ENCODE data around the gene KIF2A.
"Not testable (repeated sequence)": the region's sequence is repeated elsewhere in the genome, so short reads cannot be mapped to it uniquely, and the experiment has no call there.

KIF2A gene

DNA sequence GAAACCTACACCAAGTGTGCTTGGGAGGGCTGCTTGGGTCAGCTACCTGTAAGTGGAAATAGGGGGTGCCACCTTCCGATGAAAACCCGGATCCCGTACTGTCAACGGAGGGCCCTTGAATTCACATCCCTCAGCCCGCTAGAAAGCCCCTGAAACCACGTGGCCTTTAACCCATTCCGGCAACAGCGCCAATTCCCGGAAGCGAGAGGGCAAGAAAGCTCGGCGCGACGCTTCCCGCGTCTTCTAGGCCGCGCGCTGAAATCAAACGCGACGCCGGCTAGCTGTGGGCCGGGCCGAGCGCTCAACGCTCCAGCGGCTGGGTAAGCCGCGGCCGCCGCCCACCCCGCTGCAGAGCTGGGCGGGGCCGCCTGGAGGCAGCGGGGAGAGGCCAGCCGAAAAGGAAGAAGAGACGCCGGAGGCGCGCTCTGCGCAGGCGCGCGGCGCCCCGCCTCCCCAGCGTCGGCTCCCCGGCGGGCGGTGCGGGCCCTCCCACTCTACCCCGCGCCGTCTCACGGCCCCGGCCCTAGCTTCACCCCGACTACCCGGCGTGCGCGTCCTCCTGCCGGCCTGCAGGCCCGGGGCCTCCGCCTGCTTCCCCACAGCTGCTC lies at the start of gene KIF2A:
Gene KIF2A, plus strand, starts transcription at position 492 of the 608 bp plus-strand sequence. CDS start 267 bp downstream, outside the sequence.
- peak; percentile 92 for DNase-seq

DNA sequence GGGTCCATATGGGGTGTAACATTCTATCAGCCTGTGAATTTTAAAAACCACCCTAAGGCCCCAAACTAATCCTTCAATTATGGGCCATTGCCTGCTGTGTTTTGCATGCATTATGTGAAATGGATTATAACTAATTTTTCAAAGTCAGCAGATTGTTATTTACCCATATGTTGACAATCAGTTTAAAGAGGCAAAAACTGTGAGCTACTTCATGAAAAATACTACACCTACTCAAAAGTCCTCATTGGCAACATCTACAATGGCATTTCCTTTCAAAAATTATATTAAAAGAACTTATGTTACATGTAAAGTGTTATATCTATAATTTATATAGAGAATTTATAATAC lies 49.0 kb upstream of the KIF2A start:
- no peak for DNase-seq

DNA sequence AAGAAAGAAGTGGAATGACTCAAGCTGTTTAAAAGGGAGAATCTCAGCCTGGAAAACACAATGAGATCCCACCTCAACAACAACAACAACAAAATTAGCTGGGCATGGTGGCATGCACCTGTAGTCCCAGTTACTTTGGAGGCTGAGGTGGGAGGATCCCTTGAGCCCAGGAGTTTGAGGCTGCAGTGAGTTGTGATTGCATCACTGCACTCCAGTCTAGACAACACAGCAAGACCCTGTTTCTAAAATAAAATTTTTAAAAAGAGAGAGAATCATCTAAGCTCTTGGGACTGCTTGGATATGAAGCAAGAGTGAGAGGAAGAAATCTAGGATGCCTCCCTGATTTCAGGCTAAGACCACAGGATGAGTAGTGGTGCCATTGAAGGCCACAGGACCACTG lies 47.4 kb upstream of the KIF2A start:
- DNase-seq, result no peak

DNA sequence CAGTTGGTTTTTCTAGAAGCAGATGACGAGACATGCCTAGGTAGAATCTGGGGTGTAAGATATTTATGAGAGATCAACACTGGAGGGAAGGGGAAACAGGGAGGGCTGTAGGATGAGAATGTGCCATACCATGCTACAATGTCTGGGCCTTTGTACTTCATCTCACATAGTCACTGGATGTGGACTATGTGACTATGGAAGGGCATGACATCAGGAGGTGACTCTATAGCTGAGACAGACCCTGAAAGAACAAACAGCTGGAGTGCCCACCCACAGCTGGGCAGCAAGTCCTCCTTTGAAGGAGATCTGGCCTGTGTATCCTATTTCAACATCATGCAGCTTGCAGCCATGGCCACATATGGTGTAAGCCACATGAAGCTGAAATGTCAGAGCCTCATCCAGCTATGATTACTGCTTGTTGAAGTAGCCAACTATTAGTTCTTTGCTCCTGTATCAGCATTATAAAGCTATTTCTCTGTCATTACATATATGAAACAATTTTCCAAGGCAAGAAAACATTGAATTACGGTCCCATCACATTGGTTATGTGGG lies 46.2 kb upstream of the KIF2A start:
- no peak for DNase-seq

DNA sequence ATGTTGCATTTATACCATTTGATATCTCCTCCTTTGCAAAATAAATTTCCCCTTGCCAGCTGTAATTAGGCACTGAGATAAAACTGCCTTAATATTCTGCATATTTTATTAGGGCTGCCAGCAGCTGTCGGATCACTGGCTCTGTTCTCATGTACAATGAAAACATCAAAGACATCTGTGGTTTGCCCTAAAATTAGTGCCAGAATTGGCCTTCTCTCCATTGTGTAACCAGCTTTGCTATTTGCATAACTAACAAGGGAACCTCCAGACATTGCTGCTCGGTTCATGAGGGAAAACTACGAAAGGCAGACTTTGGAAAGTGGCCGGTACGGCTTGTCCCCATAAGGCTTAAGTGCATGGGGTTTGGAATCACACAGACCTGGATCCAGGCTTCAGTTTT lies 45.5 kb upstream of the KIF2A start:
- no peak for DNase-seq

DNA sequence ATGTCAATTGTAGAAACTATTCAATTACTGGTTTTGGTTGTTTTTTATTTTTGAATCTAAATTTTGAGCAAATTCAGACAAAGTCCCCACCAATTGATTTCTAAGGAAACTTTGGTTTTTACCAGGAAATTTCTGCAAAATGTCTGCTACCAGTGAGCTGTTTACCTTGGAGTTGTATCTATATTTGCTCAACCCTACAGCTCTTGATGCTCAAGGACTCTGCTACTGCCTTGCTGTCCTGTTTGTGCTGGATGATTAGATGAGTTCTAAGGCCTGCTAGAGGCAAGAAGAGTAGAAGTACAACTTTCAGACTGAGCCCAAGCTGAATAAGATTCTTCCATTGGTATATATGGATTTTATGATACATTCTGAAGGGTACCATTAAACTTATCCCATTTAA lies 42.6 kb upstream of the KIF2A start:
- DNase-seq, result no peak

DNA sequence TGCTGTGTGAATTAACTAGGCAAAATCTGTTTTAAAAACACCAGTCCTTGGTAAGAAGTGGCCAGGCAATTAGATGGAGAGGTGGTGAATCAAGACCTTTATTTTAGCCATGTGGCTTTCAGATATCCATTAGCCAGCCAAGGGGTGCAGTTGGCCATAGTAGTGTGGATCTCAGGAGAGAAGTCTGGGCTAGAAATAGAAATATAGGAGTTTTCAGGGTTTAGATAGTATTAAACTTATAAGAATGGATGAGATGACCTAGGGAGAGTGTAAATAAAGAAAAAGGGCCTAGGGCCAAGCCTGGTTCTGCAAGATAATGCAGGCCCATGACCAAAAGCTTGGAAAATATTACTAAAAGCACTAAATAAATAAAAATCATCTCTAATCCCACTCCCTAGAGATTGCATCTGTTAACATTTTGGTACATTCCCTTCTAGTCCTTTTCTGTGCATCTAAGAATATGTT lies 40.3 kb upstream of the KIF2A start:
- no peak for DNase-seq

DNA sequence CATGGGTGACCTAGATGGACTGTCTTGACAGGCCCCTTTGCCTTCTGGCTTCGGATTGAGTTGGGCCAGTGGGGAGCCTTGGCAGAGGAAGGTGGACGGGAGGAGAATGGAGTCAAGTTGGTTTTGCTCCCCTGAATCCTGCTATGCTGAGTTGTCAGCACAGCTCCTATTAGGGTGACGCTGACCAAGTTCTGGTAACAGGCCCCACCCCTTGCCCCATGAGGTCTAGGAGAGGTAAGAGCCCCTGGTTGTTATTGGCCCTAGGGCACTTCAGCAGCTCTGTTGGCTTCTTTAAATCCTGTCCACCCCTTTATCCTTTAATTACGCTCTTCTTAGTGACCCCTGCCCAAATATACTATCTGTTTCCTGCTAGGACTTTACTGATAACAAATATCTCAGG lies 39.4 kb upstream of the KIF2A start:
- DNase-seq, result no peak

DNA sequence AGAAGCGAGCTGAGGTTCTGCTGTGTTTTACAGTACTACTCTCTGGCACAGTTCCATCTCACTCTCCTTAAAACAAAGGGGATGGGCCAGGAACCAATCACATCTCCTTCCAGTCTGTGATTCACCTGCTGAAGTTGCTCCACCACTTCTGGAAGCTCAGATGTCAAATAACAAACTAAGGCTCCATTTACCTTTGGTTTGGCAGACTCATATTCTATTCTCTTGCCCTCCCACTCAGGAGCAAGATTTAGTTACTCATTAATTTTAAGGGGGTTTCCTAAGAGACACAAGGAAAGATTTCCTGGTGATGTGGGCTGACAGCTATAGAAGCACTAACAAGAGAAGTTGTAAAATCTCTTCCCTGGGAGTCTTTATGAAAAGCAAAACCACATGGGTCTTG lies 37.8 kb upstream of the KIF2A start:
- DNase-seq, result no peak

DNA sequence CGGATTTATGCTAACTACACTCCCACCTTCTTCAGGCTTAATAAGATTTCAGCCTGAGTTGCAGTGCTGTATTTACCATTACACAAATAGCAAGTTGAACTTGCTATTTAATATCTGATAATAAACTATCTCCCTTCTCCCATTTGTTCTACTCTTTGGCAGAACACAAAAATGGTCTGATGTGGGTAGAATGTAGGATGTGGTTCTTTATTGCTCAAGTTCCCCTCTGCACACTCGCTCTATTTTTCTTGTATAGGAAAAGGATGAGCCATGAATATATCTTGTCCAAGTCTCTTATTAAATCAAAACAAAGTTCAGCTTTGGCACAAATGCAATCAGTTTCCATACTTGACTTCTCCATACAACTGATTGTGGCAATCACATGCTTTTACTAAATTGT lies 37.2 kb upstream of the KIF2A start:
- no peak for DNase-seq

DNA sequence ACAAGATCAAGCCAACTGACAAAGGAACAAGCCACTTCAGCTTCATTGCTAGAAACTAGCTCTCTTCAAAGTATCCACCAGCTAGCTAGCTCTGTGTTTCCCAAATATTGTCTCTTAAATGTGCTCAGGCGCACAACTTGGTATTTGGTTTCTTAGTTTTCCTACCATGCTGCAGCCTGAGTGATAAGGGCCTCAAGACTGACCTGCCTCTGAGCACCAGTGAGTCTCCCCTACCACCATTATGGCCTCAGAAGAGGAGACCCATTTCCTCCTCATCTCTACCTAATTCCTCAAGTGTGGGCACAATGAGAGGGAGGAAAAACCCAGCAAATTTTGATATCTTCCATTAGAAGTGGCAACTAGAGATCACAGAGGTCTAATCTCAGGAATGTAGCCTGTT lies 34.6 kb upstream of the KIF2A start:
- no peak for DNase-seq

DNA sequence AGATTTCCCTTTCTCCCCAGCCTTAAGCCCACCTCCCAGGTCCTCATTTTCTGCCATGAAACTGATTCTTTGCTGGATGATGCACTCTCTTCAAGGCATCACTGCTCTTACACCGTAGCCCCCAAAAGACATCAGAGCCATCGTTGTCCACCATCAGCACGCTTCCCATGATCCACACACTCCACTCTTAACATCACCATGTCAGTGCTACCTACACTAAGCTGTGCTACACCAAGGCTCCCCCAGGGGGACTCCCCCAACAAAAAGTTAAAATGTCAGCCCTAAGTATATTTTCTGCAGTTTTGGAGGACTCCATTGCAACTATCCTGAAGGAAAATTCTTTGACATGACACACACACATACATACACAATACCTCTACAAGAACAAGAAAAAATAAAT lies 34.1 kb upstream of the KIF2A start:
- no peak for DNase-seq

DNA sequence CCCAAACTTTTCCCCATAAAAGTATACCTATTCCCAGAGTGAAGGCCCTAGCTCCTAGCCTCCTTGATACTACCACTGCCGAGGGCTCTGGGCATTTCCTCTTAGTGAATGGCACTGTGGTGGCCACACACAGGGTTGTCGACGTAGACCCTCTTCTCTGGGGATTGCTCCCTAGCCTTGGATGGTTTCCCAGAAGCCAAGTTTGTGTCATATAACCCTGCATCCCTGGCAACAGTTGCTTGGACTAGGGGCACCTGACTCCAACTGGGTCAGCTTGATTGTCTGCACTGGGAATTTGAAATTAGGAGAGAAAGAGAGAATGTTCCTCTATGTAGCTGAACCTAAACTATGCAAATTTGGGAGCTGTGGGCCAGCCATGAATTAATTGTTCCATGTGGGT lies 32.3 kb upstream of the KIF2A start:
- DNase-seq, result no peak

DNA sequence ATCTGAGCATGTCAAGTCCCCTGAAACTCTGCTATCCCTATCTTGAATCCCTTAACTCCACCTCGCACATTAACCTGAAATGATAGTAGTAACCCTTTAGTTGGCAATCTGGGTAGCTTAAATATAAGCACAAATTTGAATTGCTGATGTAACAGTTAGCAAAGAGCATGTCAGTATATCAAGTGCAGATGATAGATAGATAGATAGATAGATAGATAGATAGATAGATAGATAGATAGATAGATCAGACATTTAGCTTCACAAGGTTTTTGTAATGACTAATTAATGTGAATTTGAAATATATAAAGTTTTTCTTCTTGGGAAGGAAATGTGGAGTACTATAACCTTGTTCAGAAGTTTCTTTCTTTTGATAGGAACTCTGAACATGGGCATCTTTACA lies 30.4 kb upstream of the KIF2A start:
- DNase-seq, result no peak

DNA sequence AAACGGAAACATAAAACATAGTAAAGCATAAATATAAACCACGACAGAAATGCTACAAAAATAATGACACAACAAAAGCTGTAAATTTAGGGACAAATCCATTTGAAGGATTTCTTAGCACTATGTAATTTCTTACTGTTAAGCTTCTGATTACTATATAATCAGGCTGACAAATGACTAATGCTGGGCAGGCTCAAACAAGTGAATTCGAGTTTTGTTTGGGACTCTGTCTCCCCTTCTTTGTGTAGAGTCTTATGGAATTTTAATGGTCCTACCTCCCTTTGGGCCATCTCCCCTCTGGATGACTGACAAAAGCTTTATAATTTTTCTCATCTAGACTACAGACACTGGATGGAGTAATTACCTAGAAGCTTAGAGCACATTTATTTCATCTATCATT lies 24.6 kb upstream of the KIF2A start:
- DNase-seq, result no peak

DNA sequence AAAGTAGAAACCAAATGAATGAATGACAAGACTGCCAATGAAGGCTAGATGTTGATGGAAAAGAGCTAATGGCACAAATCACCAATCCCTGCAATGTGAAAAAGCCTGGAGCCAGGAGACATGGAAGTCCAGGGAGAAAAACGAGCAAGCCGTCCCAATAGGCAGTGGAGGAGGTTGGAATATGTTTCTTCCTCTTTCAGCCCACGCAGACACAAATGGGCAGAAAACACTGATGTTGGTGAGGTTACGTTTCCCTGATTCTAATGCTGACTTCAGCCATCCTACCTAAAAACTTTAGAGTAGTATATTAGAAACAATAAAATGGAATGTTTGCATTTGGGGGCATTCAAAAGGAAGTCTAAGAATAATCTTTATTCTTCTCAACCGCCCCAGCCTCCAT lies 23.9 kb upstream of the KIF2A start:
- no peak for DNase-seq

DNA sequence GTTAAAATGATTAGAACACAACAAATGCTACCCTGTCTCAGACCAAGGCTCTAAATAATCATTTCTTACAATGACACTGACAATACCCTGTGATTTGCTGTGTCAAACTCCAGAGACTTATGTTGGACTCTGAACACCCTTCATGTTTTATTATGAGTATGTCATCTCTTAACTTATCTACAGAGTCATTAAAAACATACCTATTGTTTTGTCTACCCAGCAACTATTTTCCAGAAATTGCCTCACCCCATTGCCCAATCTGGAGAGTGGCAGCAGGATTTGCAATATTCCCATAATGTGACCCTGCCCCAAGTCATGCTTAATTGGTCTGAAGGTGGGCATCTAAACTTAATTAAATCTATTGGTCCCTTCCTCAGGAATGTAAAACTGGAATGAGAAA lies 23.0 kb upstream of the KIF2A start:
- DNase-seq, result no peak

DNA sequence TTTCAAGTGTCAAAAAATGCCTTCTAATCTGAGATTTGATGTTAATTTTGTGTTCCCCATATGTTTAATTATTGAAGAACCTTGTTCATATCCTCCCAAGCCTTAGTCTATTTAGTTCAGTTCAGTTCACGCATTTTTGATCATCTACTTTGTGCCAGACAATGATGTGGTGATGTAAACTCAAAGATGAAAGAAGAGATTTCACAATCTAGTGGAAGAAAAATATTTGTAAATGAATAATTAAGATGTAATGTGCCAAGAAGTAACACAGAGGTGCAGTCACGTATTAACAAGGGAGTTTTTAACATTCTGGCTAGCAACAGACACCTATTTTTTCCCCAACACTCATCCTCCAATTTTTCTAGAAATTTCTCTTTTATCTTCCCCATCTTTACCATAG lies 22.1 kb upstream of the KIF2A start:
- DNase-seq, result no peak

DNA sequence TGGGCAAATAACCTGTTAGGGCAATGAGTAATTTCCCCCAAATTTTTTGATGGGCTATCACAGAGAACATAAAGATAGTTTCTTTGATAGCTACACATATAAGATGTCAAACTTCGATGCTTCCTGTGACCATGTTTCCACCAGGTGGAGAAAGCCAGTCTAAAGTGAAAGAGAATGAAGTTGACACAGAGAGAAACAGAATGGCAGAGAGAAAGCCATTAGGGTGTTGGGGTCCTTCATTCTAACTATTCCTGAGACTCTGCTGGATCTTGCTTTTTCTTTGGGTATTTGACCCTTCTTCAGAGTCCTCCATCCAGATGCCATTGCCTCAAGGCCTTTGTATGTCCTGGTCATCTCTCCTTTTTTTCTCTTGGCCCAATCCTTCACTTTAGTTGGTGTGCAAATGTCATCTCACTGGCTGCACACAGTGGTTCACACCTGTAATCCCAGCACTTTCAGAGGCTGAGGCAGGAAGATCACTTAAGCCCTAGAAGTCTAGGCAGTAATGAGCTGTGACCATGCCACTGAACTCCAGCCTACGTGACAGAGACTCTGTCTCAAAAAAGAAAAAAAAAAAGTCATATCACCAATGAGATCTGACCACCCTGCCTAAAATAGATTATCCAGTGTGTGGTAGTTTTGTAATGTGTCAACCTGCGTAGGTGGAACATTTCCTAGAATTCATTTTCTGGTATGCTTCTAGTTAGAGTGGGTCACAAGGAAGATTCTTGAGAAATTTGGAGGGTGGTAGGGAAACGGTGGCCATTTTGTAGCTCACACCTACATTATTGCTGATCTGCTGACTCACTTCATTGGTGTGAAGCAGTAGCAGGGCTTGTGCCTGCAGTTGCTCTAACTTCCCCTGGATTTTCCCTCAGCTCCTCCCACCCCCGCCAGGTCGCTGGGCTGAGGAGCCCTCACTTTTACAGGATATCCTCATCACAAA lies 20.8 kb upstream of the KIF2A start:
- no peak for DNase-seq

DNA sequence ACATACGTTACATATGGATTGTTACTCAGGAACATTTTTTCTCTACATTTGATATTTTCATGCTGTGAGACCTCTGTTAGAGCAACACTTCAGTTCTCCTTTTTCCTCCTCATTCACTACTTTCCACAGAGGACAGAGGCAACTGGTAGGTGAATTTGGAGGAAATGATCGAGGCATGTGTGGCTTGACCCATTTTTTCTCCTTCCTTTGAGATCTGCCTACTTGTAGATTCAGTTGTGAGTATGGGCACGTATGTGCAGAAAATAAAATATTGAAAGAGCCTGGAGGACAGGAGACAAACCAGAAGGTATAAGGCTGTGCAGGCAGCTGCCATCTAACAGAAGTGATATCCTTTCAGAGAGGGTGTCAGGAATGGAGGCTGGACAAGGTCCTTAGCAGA lies 19.2 kb upstream of the KIF2A start:
- DNase-seq, result no peak

DNA sequence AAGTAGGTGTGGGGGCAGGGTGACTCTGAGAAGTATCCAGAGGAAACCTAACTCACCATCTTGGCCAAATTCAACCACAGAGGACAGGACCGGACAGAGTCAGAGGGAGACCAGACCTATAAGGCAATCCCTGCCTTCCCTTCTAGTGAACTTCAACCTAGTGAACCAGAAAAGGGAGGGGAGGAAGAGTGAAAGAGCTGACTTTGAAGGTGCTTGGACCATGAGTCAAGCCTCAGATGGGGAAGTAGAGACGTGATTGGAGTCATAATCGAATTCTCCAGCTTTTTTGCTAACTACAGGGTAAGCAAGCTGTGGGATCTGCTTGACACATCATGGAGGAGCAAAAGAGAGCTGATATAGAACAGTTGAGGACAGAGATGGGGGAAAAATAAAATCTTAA lies 18.8 kb upstream of the KIF2A start:
- DNase-seq, result no peak

DNA sequence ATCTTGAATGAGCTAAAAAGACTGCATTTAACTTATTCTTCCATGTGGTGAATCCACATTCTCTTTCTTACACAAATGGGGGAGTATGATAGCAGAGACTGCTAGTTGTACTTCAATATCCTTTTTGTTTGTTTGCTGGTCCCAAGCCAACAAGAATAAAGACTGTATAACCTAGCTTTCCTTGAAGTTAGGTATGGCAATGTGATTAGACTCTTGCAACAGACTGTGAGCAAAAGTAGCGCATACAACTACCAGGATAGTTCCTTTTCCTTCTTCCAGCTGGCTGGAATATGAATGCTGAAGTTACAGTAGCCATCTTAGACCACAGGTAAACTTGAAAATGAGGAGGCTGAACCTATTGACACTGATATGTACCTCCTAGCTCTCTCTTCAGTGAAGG lies 17.9 kb upstream of the KIF2A start:
- DNase-seq, result no peak

DNA sequence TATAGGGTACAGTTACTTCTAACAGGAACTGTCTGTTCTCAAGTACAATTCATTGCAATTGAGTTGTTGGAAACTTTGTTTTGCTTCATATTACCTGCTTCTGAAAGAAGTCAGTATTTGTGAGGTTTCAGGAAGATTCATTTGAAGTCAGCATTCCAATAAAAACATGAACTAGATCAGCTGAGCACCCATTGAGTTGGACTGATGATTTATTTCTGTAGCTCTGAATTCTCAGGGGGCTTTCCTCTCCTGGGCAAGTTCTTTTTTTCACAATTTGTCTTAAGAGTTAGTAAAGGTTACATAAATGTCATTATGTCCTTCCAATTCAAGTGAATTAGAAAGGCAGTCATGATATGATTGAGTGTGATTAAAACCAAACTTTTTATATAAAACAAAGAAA lies 16.2 kb upstream of the KIF2A start:
- no peak for DNase-seq

DNA sequence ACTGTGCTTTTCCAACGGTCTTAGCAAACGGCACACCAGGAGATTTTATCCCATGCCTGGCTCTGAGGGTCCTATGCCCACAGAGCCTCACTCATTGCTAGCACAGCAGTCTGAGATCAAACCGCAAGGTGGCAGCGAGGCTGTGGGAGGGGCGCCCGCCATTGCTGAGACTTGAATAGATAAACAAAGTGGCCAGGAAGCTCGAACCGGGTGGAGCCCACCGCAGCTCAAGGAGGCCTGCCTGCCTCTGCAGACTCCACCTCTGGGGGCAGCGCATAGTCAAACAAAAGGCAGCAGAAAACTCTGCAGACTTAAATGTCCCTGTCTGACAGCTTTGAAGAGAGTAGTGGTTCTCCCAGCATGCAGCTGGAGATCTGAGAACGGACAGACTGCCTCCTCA lies 14.2 kb upstream of the KIF2A start:
- not testable (repeated sequence) for DNase-seq

Measured in fibroblast of upper back skin (primary cell).